Measurements from ENCODE around the gene ZBED6.
"Not testable (repeated sequence)": the region's sequence is repeated elsewhere in the genome, so short reads cannot be mapped to it uniquely, and the experiment has no call there.

The ZBED6 gene

GRCh38 chr1:203778789-203779188, 16.6 kb upstream of the ZBED6 start:
- no peak for FAIRE-seq

GRCh38 chr1:203781962-203782361, 13.5 kb upstream of the ZBED6 start:
- DNase-seq (ENCODE audit: low spot score), result no peak
- no peak for FAIRE-seq

More at GRCh38 chr1:203778789-203779188, 16.6 kb upstream of the ZBED6 start:
- no peak for DNase-seq (ENCODE audit: low spot score)

DNA sequence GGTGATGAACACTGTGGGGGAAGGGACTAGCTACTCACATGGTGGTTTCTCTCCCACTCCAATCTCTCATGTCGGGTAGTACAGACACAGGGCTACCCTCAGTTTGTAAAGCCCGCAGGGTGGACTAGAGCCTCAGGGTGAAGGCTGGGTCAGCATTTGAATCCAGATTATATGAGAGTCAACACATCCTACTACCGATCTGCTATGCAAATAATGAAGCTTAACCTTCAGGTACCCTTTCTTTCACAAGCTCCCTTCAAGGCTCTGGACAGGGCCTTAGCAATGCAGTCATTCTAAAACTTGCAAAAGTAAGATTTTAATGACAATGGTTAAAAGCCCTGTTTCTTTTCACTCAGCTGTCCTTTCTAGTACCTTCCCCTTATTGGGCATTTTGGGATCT, 5.5 kb upstream of the ZBED6 start:
- no peak for DNase-seq (ENCODE audit: low spot score)
- no peak for FAIRE-seq

DNA sequence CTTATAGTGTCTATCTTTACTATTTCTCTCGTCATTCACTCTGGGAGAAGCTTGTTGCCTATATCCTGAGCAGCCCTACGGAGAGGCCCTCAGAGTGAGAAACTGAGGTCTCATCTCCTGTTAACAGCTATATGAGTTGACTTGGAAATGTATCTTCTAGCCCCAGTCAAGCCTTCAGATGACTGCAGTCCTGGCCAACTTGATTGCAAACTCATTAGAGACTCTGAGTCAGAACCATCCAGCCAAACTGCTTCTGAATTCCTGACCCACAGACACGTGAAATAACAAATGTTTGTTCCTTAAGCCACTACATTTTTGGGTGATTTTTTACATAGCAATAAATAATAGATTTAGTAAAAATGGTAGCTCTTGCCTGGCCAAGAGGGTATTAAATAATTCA, 3.9 kb upstream of the ZBED6 start:
- no peak for DNase-seq (ENCODE audit: low spot score)
- FAIRE-seq, result no peak

GRCh38 chr1:203792486-203792885, 2.9 kb upstream of the ZBED6 start:
- DNase-seq (ENCODE audit: low spot score), result no peak
- no peak for FAIRE-seq

DNA sequence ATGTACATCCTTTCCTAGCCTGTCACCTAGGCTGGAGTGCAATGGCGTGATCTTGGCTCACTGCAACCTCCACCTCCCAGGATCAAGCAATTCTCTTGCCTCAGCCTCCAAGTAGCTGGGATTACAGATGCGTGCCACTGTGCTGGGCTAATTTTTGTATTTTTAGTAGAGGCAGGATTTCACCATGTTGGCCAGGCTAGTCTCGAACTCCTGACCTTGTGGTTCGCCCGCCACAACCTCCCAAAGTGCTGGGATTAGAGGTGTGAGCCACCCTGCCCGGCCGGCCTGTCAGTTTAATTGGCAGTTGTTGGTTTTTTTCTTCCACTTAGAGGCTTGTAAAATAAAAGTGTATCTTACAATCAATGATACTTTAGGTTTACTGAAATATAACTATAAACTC, 1.9 kb upstream of the ZBED6 start:
- FAIRE-seq; DNase-seq (ENCODE audit: low spot score): not testable (repeated sequence)

GRCh38 chr1:203794764-203795440, 521 bp upstream of the ZBED6 start:
- DNase-seq (ENCODE audit: low spot score) (no peak), FAIRE-seq (no peak)

GRCh38 chr1:203796236-203796605, 798 bp downstream of the ZBED6 start:
- DNase-seq (ENCODE audit: low spot score) (no peak), FAIRE-seq (no peak)

GRCh38 chr1:203797216-203797615, 1.8 kb downstream of the ZBED6 start:
- DNase-seq (ENCODE audit: low spot score), result no peak
- no peak for FAIRE-seq

- DNase-seq (ENCODE audit: low spot score) (no peak), FAIRE-seq (no peak)
These were observed 2.7 kb downstream of the ZBED6 start for GRCh38 chr1:203797948-203798655.

DNA sequence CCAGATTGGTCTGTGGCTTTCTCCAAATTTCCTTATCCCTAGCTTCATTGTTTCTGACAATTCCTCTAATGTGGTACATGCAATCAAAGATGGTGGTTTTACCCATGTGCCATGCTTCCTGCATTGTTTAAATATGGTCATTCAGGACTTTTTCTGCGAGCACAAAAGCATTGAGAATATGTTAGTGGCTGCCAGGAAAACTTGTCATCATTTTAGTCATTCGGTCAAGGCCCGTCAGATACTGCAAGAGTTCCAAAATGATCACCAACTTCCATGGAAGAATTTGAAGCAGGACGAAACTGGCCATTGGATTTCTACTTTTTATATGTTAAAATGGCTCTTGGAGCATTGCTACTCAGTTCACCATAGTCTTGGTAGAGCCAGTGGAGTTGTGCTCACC, 3.7 kb downstream of the ZBED6 start:
- no peak for FAIRE-seq

DNA sequence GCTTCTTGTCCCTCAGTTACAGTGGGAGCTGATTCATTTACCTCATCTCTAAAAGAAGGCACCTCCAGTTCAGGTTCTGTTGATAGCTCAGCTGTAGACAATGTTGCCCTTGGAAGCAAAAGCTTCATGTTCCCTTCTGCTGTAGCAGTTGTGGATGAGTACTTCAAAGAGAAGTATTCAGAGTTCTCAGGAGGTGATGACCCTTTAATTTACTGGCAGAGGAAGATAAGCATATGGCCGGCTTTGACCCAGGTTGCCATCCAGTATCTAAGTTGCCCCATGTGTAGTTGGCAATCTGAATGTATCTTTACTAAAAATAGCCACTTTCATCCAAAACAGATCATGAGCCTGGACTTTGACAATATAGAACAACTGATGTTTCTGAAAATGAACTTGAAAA, 4.5 kb downstream of the ZBED6 start:
- no peak for FAIRE-seq

More for the DNA sequence above, 3.7 kb downstream of the ZBED6 start:
- no peak for DNase-seq (ENCODE audit: low spot score)

GRCh38 chr1:203805689-203806088, 10.3 kb downstream of the ZBED6 start:
- DNase-seq (ENCODE audit: low spot score), result no peak
- no peak for FAIRE-seq

More for the DNA sequence above, 4.5 kb downstream of the ZBED6 start:
- no peak for DNase-seq (ENCODE audit: low spot score)

- no peak for FAIRE-seq
- DNase-seq (ENCODE audit: low spot score), result no peak
These were observed 11.8 kb downstream of the ZBED6 start for GRCh38 chr1:203807196-203807595.

DNA sequence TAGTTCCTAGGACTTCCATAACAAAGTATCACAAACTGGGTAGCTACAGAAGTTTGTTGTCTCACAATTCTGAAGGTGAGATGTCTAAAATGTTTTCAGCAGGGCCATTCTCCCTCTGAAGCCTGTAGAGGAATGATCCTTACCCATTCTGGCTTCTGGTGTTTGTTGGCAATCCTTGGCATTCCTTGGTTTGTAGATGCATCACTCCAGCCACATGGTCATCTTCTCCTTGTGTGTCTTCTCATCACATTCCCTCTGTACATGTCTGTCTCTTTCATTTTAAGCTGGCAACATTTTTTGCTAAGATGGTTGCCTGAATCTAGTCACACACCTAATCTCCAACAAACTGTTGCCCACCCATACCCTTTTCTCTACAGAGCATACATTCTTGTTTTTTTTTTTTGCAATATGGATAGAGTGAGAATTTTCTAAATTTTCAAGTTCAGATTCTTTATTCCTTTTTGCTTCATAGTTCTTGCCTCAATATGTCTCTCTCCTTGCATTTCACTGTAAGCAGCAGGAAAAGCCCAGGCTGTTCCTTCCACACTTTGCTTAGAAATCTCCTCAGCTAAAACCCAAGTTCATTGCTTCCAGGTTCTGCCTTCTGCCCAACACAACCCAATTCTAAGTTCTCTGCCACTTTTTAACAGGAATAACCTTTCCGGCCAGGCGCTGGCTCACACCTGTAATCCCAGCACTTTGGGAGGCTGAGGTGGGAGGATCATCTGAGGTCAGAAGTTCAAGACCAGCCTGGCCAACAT, 18.3 kb downstream of the ZBED6 start:
- FAIRE-seq, result no peak

GRCh38 chr1:203818399-203818798, 23.0 kb downstream of the ZBED6 start:
- DNase-seq (ENCODE audit: low spot score) (no peak), FAIRE-seq (no peak)

More for the DNA sequence above, 18.3 kb downstream of the ZBED6 start:
- DNase-seq (ENCODE audit: low spot score), result no peak

- DNase-seq (ENCODE audit: low spot score) (no peak), FAIRE-seq (no peak)
These were observed 27.9 kb downstream of the ZBED6 start for GRCh38 chr1:203823306-203823705.

DNA sequence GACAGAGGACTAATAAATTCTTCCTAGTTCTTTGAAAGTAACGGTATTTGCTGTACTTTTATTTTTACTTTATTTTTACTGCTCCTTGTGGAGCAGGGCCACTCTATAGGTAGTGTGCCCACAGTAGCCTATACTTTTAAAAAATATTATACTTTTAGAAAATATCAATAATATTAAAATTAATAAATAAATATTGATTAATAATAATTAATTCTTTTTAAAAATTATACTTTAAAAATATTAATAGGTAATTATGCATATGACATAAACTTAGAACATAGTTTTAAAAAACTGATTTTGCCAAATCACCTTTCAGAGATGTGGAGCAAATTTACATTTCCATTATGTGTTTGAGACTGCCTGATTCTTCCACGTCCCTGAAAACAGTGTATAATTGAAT, 30.8 kb downstream of the ZBED6 start:
- FAIRE-seq, result no peak
- no peak for DNase-seq (ENCODE audit: low spot score)

DNA sequence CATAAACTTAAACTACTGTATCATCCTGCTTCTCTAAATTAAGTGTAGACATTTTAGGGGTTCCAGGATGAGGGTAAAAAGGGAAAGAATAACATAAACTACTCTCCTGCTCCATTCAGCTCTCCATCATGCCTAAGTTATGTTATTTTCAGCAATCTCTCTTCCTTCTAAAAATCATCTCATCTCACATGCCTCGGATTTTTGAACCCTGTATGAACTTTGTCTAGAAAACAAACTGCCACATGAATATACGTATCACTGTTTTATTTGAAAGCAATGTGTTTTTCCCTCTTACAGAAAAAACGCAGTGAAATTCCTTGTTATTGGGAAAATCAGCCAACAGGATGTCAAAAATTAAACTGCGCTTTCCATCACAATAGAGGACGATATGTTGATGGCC, 32.6 kb downstream of the ZBED6 start:
- no peak for DNase-seq (ENCODE audit: low spot score)
- no peak for FAIRE-seq

GRCh38 chr1:203828503-203828902, 33.1 kb downstream of the ZBED6 start:
- no peak for FAIRE-seq

GRCh38 chr1:203829247-203829646, 33.8 kb downstream of the ZBED6 start:
- not testable (repeated sequence) for DNase-seq (ENCODE audit: low spot score); FAIRE-seq

More at GRCh38 chr1:203828503-203828902, 33.1 kb downstream of the ZBED6 start:
- no peak for DNase-seq (ENCODE audit: low spot score)

- no peak for FAIRE-seq
These were observed 40.1 kb downstream of the ZBED6 start for GRCh38 chr1:203835476-203835875.

More at GRCh38 chr1:203835476-203835875, 40.1 kb downstream of the ZBED6 start:
- no peak for DNase-seq (ENCODE audit: low spot score)

Measured in RCC 7860 (cell line).